ENCODE results near the gene HMCN2.
"Not testable (repeated sequence)": the region's sequence is repeated elsewhere in the genome, so short reads cannot be mapped to it uniquely, and the experiment has no call there.

Gene HMCN2

DNA sequence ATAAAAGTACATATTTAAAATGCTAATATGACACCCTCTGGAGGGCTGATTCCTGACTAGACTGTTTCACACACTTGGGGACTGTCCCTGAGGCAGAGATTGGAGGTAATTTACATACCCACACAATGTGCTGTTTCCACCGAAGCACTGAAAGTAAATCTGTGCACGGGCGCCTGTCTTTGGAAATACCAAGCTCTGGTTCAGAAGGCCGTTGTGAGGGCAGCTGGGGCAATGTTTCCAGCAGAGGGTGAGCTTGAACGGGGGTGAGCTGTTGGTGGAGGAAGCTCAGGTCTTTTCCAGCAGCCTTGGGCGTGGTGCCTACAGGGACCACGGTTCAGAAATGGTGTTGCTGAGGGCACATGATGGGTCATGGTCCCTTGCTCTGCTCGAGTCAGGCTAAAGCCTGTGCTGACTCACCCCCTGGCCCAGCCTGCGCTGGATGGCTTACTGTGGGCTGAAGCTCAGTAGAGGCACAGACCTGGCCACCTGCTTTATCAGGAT, 25.8 kb upstream of the HMCN2 start:
- peak; percentile 72 to 74 for DNase-seq

DNA sequence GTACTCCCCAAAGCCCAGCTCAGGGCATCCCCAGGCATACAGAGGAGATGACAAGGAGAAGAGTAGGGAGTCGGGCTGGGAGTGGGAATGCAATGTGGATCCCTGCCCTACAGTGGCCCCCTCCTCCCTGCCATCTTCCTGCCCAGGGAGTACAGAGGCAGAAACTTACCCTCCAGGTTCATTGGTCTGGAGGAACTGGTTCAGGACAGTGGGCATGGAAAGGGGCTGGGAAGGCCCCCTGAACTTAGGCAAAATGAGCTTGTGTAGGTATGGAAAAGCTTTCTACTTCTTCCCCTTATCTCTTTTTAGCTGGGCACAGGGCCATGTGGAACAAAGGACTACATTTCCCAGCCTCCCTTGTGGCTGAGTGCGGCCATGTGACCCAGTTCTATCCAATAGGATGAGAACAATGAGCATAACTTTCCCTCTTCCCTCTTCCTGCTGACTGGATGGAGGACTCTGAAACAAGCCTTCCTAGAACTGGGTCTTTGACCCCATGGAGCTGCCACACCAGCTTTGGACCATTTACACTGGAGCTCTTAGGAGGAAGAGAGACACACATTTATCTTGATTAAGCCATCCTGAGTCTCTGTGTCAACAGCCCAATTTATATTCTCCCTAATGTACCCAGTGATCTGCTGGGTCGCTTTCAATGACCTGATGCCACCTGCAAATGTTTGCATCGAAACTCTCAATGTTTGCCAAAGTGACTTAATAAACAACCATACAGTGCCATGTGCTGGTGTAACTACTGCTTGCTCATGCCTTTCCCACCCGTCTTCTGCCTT, 25.0 kb upstream of the HMCN2 start:
- peak; percentile 62 to 65 for DNase-seq

DNA sequence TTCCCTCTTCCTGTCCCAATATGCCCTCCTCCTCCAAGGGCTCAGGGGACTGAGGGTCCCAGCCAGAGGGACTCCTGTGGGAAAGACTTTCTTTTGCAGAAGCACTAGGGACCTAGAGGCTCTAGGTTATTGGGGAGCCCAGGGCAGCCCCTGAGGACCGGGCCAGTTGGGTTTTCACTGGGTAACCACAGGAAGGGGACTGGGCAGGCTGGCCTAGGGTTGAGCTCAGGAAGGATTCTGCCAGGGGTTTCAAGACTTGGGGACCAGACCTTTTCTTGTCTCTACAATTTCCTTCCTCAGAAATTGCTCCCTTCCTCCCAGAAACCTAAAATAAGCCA, 24.4 kb upstream of the HMCN2 start:
- no peak for DNase-seq

DNA sequence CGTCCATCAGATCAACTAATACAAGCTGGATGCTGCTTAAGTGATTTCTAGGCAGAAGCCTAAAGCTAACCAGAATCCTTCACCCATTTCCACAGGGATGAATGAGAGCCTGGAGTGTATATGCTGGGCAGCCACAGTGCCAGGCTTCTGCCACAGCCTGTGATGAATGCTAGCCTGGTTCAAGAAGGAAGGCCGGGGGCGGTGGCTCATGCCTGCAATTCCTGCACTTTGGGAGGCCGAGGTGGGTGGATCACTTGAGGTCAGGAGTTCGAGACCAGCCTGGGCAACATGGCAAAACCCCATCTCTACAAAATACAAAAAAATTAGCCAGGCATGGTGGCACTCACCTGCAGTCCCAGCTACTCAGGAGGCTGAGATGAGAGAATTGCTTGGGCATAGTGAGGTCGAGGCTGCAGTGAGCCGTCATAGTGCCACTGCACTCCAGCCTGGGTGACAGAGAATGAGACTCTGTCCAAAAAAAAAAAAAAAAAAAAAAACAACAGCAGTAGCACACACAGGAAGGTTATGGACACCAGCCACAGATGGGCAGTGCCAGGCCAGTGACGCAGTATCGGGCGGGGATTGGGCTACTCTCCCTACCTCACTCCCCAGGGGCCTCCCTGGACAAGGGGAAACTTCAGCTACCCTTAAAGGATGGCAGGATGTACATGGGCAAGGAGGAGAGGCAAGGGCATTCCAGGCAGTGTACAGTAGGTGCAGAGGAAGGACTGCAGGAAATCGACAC, 23.1 kb upstream of the HMCN2 start:
- no peak for DNase-seq

DNA sequence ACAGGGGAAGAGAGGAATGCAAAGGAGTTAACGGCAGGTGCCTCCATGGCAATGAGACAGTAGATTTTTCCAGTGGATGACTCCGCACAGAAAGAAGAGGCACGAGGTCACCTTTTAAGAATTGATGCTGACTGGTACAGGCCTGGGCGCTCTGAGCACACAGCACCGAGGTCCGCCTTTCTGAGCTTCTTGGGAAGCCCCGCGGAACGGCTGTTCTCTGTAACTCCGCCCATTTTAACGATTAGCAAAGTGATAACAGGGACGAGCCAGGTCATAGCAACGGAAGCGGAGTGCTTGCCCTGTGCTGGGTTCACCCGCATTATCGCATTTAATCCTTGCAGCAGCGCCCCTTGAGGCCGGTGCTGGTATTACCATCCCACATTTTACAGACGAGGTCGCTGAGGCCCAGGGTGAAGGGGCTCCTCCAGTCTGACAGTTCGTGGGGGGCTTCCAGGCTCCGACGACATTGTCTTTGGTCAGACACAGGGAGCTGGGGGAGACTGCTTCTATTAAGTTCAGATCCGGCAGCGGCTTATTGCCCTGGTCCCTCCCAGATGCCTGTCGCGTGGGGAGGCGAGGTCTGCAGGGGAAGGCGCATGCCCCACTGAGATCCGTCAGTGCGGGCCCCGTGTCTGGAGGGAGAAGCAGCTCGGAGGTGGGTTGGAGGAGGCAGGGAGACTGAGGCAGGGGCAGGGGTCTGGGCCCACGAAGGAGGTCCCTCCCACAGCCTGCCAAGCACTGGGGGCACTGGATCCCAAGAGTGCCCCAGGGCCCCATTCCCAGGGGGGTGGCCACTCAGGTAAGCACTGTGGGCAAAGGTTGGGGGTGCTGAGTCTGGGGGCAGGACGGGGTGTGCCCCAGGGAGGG, 22.3 kb upstream of the HMCN2 start:
- DNase-seq, result peak; percentile 92 to 94

DNA sequence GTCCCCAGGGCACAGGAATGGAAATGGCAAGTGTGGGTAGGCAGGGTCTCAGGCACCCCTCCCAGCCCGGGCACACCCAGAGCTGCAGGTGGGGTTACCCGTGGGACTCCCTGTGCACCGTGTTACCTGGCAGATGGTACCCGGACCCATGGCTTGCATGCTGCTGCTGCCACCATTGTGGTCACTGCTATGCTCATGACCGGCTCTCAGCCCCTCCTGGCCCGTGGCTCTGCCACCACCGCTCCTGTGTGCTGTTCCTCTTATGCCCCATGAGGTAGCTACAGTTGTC, 21.7 kb upstream of the HMCN2 start:
- DNase-seq, result no peak

DNA sequence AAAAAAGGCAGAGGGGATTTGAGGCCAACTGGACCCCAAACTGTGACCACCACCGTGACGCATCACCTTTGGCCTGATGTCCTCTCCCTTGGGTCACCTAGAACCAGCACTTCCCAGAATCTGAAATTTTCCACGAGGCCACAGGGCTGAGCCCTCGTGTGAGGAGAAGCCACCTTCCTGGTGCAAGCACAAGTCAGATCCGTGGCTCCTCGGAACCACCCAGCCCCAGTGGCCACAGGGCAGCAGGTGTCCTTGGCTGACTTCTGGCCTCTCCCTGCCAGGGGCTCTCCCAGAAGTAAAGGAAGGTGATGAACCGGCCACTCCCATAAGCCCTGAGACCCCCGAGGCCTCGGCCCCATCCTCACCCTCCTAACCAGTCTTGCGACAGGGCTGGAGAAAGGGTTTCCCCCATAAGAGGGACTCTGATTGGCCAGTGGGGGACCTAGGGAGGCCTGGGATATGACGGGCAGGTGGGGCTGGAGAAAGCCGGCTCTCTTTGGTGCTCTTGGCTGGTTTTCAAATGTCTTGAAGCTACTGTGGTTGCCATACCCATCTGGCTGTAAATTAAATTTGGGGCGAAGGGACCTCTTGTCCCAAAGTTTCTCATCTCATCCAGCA, 20.9 kb upstream of the HMCN2 start:
- DNase-seq, result no peak

DNA sequence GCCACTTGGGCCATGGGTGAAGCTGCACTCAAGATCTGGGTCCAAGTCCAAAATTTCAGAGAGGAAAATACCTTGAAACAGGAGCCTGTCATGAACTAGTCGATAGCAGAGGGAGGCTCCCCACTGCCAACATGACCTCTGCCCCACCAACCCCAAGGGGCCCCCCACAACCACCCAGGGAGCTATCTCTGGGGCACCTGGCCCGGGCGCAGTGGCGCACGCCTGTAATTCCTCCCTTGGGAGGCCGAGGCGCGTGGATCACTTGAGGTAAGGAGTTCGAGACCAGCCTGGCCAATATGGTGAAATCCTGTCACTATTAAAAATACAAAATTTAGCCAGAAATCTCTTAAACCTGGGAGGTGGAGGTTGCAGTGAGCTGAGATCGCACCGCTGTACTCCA, 20.1 kb upstream of the HMCN2 start:
- no peak for DNase-seq

DNA sequence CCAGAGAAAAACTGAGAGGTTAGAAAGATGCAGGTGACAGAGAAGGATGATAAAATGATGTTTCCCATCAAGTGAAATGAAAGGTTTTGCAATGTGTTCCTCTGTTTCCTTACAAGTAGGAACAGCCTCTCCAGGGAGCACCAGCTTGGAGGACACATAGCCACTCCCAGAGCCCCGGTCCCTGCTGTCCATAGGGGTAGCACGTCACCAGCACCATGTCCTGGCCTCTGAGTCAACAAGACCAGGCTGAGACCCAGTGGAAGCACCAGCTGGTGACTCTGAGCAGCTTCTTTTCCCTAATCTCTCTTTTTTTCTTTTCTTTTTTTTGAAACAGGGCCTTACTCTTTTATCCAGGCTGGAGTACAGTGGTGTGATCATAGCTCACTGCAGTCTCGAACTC, 19.4 kb upstream of the HMCN2 start:
- DNase-seq, result no peak

DNA sequence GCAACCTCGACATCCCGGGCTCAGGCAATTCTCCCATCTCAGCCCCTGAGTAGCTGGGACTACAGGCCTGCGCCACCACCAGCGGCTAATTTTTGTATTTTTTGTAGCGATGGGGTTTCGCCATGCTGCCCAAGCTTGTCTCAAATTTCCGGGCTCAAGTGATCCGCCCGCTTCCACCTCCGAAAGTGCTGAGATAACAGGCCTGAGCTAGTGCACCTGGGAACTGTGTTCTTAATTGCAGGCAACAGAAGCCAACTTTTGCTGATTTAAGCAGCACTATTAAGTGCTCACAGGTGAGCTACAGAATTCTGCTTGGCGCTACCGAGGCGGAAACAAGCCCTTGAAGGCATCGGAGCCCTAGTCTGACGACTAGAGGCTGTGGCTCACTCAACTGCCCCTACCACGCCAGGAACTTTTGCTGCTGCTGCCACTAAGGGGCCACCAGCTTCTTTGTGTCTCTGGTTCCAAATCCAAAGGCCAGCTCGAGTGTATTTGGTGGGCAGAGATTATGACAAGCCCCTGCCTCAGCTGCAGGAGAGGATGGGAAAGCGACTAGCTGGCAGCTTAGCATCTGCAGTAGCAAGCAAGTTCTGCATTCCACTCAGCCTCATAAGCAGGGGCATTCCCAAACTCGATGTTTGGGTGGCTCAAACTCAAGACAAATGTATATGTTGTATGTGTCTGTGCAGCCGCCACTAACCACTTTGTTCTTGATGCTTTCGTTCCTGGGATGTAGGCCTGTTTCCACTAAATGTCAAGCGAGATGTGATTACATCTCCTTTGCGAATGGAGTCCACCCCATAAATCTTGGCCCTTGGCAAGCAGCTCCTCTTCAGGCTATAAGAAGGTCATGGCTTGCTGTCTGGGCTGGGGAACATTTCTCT, 10.6 kb upstream of the HMCN2 start:
- DNase-seq, result no peak

DNA sequence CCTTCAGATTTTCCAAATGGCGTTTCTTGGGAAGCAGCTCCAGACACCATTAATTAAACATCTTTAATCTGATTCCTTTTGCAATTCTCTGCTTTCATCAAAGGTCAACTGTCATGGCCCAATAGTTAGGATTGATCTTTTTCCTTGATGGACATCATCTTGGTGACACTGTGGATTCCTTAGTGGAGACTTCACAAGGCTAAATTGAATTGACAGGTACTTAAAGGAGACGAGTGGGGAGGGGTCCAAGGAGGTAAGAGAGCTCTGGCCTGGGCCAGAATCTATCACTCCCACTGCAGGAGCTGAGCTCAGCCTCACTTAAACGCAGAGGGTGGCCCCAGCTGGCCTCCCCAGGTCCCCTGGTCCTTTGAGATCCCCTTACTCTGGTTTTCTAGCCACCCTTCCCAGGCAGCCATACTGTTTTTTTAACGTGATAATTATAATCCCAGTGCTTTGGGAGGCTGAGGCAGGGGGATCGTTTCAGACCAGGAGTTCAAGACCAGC, 9.9 kb upstream of the HMCN2 start:
- DNase-seq, result no peak

DNA sequence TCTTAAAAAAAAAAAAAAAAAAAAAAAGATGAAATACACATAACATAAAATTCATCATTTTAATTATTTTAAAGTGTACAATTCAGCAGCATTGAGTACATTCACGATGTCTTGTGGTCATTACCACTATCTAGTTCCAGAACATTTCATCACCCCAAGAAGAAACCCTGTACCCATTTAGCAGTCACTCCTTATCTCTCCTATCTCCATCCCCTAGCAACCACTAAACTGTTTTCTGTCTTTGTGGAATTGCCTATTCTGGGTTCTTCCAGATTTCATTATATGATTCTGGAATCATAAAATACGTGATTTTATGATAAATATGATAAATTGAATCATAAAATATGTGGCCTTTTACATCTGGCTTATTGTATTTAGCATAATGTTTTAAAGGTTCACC, 8.9 kb upstream of the HMCN2 start:
- DNase-seq, result no peak

DNA sequence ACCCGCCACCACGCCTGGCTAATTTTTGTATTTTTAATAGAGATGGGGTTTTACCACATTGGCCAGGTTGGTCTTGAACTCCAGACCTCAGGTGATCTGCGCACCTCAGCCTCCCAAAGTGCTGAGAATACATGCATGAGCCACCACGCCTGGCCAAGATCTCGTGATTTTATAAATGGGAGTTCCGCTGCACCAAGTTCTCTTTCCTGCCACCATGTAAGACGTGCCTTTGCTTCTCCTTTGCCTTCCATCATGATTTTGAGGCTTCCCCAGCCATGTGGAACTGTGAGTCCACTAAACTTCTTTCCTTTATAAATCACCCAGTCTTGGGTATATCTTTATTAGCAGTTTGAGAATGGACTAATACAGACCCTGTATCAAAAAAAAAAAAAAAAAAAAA, 7.4 kb upstream of the HMCN2 start:
- DNase-seq, result not testable (repeated sequence)

DNA sequence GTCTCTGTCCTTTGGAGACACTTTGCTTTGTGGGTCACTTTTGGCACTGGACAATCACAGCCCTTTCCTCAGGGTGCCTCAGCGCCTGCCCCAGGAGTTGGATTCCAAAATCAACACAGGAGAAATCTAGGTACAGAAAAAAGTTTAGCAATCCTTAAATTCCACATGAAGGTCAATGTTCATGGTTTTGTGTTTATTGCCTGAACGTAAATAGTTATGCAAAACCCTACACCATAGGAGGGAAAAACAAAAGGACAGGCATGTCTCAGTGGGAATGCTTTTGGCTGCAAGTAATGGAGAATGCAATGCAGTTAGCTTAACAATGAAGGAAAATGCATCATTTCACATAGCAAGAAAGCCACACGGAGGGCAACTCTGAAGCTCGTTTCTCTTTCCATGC, 6.5 kb upstream of the HMCN2 start:
- DNase-seq, result no peak

DNA sequence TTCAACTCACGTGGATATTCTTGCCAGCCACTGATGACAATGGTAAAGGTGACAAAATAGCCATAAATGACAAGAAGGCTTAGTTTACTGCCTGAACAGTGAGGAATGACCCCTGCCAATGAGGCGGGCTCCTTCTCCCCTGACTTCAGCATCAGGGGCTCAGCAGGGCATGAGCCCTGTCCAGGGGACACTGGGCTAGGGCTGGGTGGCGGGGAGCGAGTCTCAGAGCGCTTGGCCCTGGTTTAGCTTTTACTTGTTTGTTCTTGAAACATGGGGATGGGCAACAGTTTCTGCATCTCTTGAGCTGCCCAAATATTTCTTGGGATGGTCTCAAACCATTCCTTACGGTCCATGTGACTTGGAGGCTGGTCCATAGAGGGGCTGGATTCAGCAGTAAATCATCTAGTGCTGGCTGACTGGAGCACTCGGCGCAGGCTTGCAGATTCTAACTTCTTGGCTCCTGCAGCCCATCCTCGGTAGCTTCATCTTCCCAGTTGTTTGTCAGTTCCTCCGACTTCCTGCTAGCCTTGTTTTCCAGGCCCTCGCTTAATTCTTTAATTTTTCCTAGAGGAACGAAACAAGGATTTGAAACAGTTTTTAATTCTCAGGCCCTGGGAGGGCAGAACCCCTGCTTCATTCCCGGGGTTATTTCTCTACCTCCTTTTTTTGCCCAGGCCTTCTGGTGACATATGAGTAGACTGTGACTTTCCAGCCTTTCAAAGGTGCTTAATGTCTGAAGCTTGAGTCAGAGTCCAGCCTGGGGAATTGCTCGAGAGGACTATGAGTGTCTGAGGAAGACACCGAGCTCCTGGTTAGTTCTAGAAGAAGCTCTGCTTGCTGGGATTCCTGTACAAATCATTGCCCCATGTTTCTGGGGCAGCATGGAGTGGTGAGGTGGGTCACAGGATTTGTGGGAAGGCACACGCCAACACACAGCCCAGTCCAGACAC, 4.5 kb upstream of the HMCN2 start:
- DNase-seq, result no peak

DNA sequence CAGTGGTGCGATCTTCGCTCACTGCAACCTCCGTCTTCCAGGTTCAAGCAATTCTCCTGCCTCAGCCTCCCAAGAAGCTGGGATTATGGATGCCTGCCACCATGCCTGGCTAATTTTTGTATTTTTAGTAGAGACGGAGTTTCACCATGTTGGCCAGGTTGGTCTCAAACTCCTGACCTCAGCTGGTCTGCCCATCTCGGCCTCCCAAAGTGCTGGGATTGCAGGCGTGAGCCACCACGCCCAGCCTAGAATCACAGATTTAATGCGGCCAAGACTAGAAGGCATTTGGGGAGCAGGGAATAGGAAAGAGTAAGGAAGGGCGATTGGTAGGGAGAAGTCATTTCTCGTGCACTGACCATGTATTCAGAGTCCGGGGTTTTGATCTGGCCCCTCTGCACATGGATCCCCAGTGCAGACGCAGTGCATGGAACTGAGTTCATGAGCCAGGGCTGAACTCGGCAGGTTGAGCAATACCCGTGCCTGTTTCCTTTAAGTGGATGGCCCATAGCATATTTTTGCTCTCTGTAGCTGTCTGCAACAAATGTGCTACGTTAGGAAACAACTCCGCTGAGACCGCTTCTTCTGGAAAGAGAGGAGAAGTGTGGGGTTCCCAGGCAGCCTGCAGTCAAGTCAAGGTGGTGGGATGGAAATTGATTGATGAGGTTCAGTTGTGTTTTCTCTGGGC, 3.4 kb upstream of the HMCN2 start:
- no peak for DNase-seq

DNA sequence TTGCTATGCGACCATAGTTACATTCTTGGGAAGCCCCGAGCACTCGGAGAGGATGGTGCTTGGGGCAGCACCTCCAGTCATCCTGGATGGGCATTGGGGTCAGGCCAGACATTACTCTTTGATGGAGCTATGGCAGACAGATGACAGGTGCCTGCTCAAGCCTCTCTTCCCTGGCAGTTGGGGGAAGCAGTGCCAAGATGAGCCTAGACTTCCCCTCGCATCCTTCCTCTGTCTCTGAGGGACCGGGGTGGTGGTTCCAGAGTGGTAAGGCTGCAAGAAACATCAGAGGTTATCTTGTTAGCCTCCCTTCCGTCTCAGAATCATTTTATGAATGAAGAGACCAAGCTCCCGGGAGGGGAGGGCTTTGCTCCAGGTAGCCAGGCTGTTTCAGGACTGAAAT, 2.8 kb upstream of the HMCN2 start:
- no peak for DNase-seq

DNA sequence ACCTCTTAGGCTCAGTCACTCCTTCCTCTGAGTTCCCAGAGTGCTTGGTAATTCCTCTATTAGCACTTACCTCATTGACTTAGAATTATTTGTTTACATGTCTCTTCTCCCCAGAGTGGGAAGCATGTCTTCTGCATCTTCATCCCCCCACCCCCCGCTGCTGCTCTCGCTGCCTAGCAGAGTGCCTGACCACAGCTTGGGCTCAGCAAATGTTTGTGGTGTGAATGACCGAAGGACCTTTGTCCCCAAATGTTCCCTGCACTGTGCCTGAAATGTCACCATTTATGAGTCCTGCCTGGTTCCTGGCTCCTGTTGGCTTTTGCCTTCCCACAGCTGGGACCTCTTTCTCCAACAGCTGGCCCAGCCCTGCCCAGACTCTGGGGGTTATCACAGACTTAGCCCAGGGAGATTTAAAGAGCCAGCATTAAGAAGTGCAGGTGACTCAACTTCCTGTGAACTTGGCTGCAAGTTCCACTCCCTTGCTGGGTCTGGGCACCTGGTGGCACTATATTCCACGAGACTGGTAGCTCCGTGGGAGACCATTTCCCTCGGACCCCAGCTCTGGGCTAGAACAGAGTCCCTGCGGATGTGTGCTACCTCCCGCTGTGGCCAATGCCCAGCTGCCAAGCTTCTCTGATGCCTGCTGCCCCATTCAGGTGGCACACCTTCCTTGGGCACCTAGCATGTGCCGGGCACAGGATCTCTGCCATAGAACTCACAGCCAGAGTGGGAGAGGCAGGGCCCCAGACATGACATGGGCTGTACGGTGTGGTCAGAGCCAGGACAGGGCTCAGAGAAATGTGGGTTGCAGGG, 1.8 kb upstream of the HMCN2 start:
- no peak for DNase-seq

Measured in activated T-cell treated with anti-CD3 and anti-CD28 coated beads, Interleukin-2, amount 50 U/mL, for 48 hours (primary cell).